HepG2 (cell line): Measurements from ENCODE around the gene PTCRA. TPM values are rescaled to one million over a fixed set of nuclear protein-coding genes. Genes with fewer than 3 reads are reported as not detected.

Experiments
- E2F5 ChIP-seq: sonication (generic); formaldehyde crosslinking; conservative IDR thresholded peaks from 2 replicates; pipeline ENCODE4 v1.4.0; 2020; ENCODE audit warnings: missing genetic modification reagents
- EED ChIP-seq: sonication (generic); formaldehyde crosslinking; IDR thresholded peaks from 2 replicates; pipeline ENCODE4 v1.5.0; 2020; ENCODE audit warnings: mild to moderate bottlenecking, missing genetic modification reagents
- ELF4 ChIP-seq: sonication (generic); formaldehyde crosslinking; IDR thresholded peaks from 2 replicates; pipeline ENCODE4 v1.5.0; 2020; ENCODE audit warnings: missing genetic modification reagents, mild to moderate bottlenecking, moderate library complexity, borderline replicate concordance
- GABPA ChIP-seq, 2 experiments: IDR thresholded peaks; 2 replicates each; pipeline ENCODE4 v1.6.1; 2011 to 2016; ENCODE audit warnings: low read depth in 2 of 2, low read length in 1 of 2, missing biosample characterization in 1 of 2, missing genetic modification characterization in 1 of 2
- GZF1 ChIP-seq: sonication (generic); formaldehyde crosslinking; IDR thresholded peaks from 2 replicates; pipeline ENCODE4 v1.5.1; 2020; ENCODE audit warnings: mild to moderate bottlenecking, missing genetic modification reagents
- HMG20B ChIP-seq: conservative IDR thresholded peaks from 2 replicates; pipeline ENCODE4 v1.6.1; 2016; ENCODE audit warnings: missing genetic modification reagents, missing compliant biosample characterization
- KDM2A ChIP-seq: sonication (generic); formaldehyde crosslinking; IDR thresholded peaks from 2 replicates; pipeline ENCODE4 v1.4.0; 2020; ENCODE audit warnings: low read depth, missing genetic modification reagents, borderline replicate concordance
- NFE2 ChIP-seq: sonication (generic); formaldehyde crosslinking; IDR thresholded peaks from 2 replicates; pipeline ENCODE4 v1.4.0; 2020; ENCODE audit warnings: missing genetic modification reagents
- NFYB ChIP-seq: sonication (generic); formaldehyde crosslinking; IDR thresholded peaks from 2 replicates; pipeline ENCODE4 v1.4.0; 2020; ENCODE audit warnings: missing genetic modification reagents
- PHF21A ChIP-seq: sonication (generic); formaldehyde crosslinking; IDR thresholded peaks from 2 replicates; pipeline ENCODE4 v1.5.0; 2020; ENCODE audit warnings: mild to moderate bottlenecking, missing genetic modification reagents
- RAD21 ChIP-seq: fragments of 450-650 bp; formaldehyde crosslinking; IDR thresholded peaks from 2 replicates; pipeline ENCODE4 v1.5.0; 2020; ENCODE audit warnings: mild to moderate bottlenecking
- SIX1 ChIP-seq: sonication (generic); formaldehyde crosslinking; IDR thresholded peaks from 2 replicates; pipeline ENCODE4 v1.4.0; 2020; ENCODE audit warnings: missing genetic modification reagents, borderline replicate concordance
- SRSF4 ChIP-seq: fragments of 200-400 bp; formaldehyde crosslinking; IDR thresholded peaks from one replicate; pipeline ENCODE4 v1.6.1; 2018; ENCODE audit warnings: mild to moderate bottlenecking, low read depth, low read length, moderate library complexity; ENCODE audit not compliant: poor library complexity, severe bottlenecking
- TAF1 ChIP-seq: sonication (generic); formaldehyde crosslinking; IDR thresholded peaks from 2 replicates; pipeline ENCODE4 v1.4.0; 2020; ENCODE audit warnings: missing genetic modification reagents
- THRA ChIP-seq: sonication (generic); formaldehyde crosslinking; IDR thresholded peaks from 2 replicates; pipeline ENCODE4 v1.4.0; 2020; ENCODE audit warnings: missing genetic modification reagents, borderline replicate concordance
- ZFP36 ChIP-seq: fragments of 150-350 bp; IDR thresholded peaks from 2 replicates; pipeline ENCODE4 v1.6.1; 2018; ENCODE audit warnings: borderline replicate concordance, low read length, low read depth; ENCODE audit not compliant: partially characterized antibody
- ZNF160 ChIP-seq: sonication (generic); formaldehyde crosslinking; IDR thresholded peaks from 2 replicates; pipeline ENCODE4 v1.8.0; 2022; ENCODE audit warnings: mild to moderate bottlenecking, inconsistent platforms, missing genetic modification reagents
- ZNF382 ChIP-seq: sonication (generic); formaldehyde crosslinking; IDR thresholded peaks from 2 replicates; pipeline ENCODE4 v1.5.0; 2020; ENCODE audit warnings: missing genetic modification reagents, mild to moderate bottlenecking, borderline replicate concordance
- ZNF546 ChIP-seq: sonication (generic); formaldehyde crosslinking; conservative IDR thresholded peaks from 2 replicates; pipeline ENCODE4 v1.8.1; 2023; ENCODE audit warnings: mild to moderate bottlenecking, missing genetic modification reagents
- ZNF609 ChIP-seq: sonication (generic); formaldehyde crosslinking; IDR thresholded peaks from 2 replicates; pipeline ENCODE4 v1.4.0; 2020; ENCODE audit warnings: mild to moderate bottlenecking, missing genetic modification reagents, borderline replicate concordance
- ZNF614 ChIP-seq: IDR thresholded peaks from 2 replicates; pipeline ENCODE4 v1.6.1; 2018; ENCODE audit warnings: missing biosample characterization, missing genetic modification reagents, inconsistent platforms, borderline replicate concordance
- ZNF790 ChIP-seq: sonication (generic); formaldehyde crosslinking; IDR thresholded peaks from 2 replicates; pipeline ENCODE4 v1.8.0; 2022; ENCODE audit warnings: missing genetic modification reagents, mild to moderate bottlenecking, borderline replicate concordance
- polyA plus RNA-seq, 8 experiments: library from polyadenylated mRNA; depleted of rRNA in 3 of 8; stranded (reverse) in 7 of 8; unstranded in 1 of 8; fragments of >200 nt; fragmentation: Illumina TruSeq in 4 of 8; extraction: Trizol in 4 of 8; gene quantifications; 2 replicates each; pipeline versions ENCODE4 v1.2.1 to v1.2.3, GENCODE V29; 2011 to 2016; ENCODE audit warnings: low read depth in 4 of 8, missing spikeins in 1 of 8, mixed read lengths in 1 of 8; ENCODE audit not compliant: insufficient read depth in 1 of 8
- total RNA-seq, 5 experiments: library from RNA; depleted of rRNA; stranded (reverse); fragments of >200 nt; fragmentation: Illumina TruSeq; extraction: Trizol; gene quantifications; 2 replicates each; pipeline ENCODE4 v1.2.3, GENCODE V29; 2016; ENCODE audit warnings: low read depth in 1 of 5

PTCRA gene
- total and polyA plus RNA-seq, 2 of the 13 experiments (the other 11 are each of a cell fraction or from before 2014, with no cell fraction given): not detected

GRCh38 chr6:42938987-42939809 lies 23.3 kb downstream of the PTCRA start (continued):
- TF ChIP-seq NFE2 (CRISPR knock-in tag) (no peak), PHF21A (CRISPR knock-in tag) (peak; percentile 93), THRA (CRISPR knock-in tag) (peak; percentile 83), E2F5 (no peak), ZNF609 (peak; percentile 95), ZFP36 (no peak), ZNF160 (CRISPR knock-in tag) (peak; percentile 75; the same call in 1 of the 2 replicates), SRSF4 (no peak), ZNF382 (CRISPR knock-in tag) (no peak), ZNF614 (CRISPR knock-in tag) (peak; percentile 93; the same call in 1 of the 2 replicates), ZNF546 (CRISPR knock-in tag) (no peak; the same call in 1 of the 2 replicates), EED (CRISPR knock-in tag) (no peak), TAF1 (peak; percentile 7; the same call in 1 of the 2 replicates), ZNF790 (CRISPR knock-in tag) (peak; percentile 63; the same call in 1 of the 2 replicates), NFYB (CRISPR knock-in tag) (peak; percentile 40; the same call in 1 of the 2 replicates), HMG20B (CRISPR knock-in tag) (peak; percentile 84), ELF4 (no peak), KDM2A (peak; percentile 84; the same call in 1 of the 2 replicates), GZF1 (CRISPR knock-in tag) (no peak), RAD21 (CRISPR knock-in tag) (peak; percentile 44; the same call in 1 of the 2 replicates), GABPA (IDR thresholded peaks at IDR 0.05; ENCODE audit: low read depth, low read length) (no peak), GABPA (CRISPR knock-in tag; IDR thresholded peaks at IDR 0.05; ENCODE audit: low read depth) (peak; percentile 34; the same call in 1 of the 2 replicates), SIX1 (CRISPR knock-in tag) (no peak; the same call in 1 of the 2 replicates)
